Measurements from ENCODE around the gene VPS13C.

- TF ChIP-seq YY1 (IDR thresholded peaks at IDR 0.05; ENCODE audit: insufficient read depth, insufficient read length) = no peak
- no peak for TF ChIP-seq SUZ12 (IDR thresholded peaks at IDR 0.05; ENCODE audit: extremely low read depth, insufficient read depth, insufficient read length)
Observed at GRCh38 chr15:61915640-61916039, 144.6 kb downstream of the VPS13C start.

Data from NT2/D1 (cell line).